DOHH2 (cell line): Measurements from ENCODE around the gene RABGEF1.

ENCODE experiments used
- H3F3A ChIP-seq: fragments of 200-600 bp; sonication (generic), shearing (Covaris generic); 2 replicates; pipeline ENCODE4 v1.6.0; 2016; ENCODE audit warnings: antibody characterized with exemption, mild to moderate bottlenecking; ENCODE audit not compliant: control insufficient read depth, insufficient read depth
- H3K27ac ChIP-seq: fragments of 200-600 bp; sonication (generic); 2 replicates; pipeline ENCODE4 v1.5.1; 2014; ENCODE audit warnings: low read depth, mild to moderate bottlenecking, low read length, moderate library complexity
- H3K27me3 ChIP-seq: fragments of 200-600 bp; sonication (generic); 2 replicates; pipeline ENCODE4 v1.6.1; 2014; ENCODE audit warnings: mild to moderate bottlenecking, low read length, mixed read lengths; ENCODE audit not compliant: control insufficient read depth
- H3K36me3 ChIP-seq: fragments of 200-600 bp; sonication (generic); 2 replicates; pipeline ENCODE4 v1.6.1; 2014; ENCODE audit warnings: mild to moderate bottlenecking, low read length, moderate library complexity, mixed read lengths; ENCODE audit not compliant: control insufficient read depth
- H3K4me1 ChIP-seq: fragments of 200-600 bp; sonication (generic); 2 replicates; pipeline ENCODE4 v1.6.1; 2014; ENCODE audit warnings: mild to moderate bottlenecking, low read length, mixed read lengths; ENCODE audit not compliant: control insufficient read depth
- H3K4me2 ChIP-seq: fragments of 200-600 bp; sonication (generic); 2 replicates; pipeline ENCODE4 v1.6.0; 2014; ENCODE audit warnings: mild to moderate bottlenecking, low read length, moderate library complexity
- H3K4me3 ChIP-seq: fragments of 200-600 bp; sonication (generic); 2 replicates; pipeline ENCODE4 v1.5.1; 2014; ENCODE audit warnings: mild to moderate bottlenecking, low read length, mixed read lengths
- H3K79me2 ChIP-seq: fragments of 200-600 bp; sonication (generic); 2 replicates; pipeline ENCODE4 v1.6.1; 2014; ENCODE audit warnings: mild to moderate bottlenecking, low read length, mixed read lengths; ENCODE audit not compliant: control insufficient read depth
- H3K9me2 ChIP-seq: fragments of 200-600 bp; sonication (generic); replicated peaks from 2 replicates; pipeline ENCODE4 v1.6.1; 2014; ENCODE audit warnings: mild to moderate bottlenecking, low read length, mixed read lengths; ENCODE audit not compliant: control insufficient read depth
- H3K9me3 ChIP-seq: fragments of 200-600 bp; sonication (generic); 2 replicates; pipeline ENCODE4 v1.6.1; 2014; ENCODE audit warnings: antibody characterized with exemption, low read length, mixed read lengths; ENCODE audit not compliant: control insufficient read depth, insufficient read depth
- H4K20me1 ChIP-seq: fragments of 200-600 bp; sonication (generic); 2 replicates; pipeline ENCODE4 v1.6.0; 2014; ENCODE audit warnings: low read depth, mild to moderate bottlenecking, antibody characterized with exemption, low read length, moderate library complexity; ENCODE audit not compliant: control insufficient read depth, insufficient read depth
- EZH2phosphoT487 ChIP-seq: fragments of 200-600 bp; sonication (generic); IDR thresholded peaks from 2 replicates; pipeline ENCODE4 v1.6.1; 2017; ENCODE audit warnings: borderline replicate concordance, mild to moderate bottlenecking, antibody characterized with exemption, low read length, moderate library complexity, mixed read lengths
- TF ChIP-seq, protein P1 (sequence below): fragments of 200-600 bp; sonication (generic); IDR thresholded peaks from one replicate; pipeline ENCODE4 v1.5.1; 2014; ENCODE audit warnings: antibody characterized with exemption, mild to moderate bottlenecking, low read depth, low read length; ENCODE audit not compliant: poor library complexity, severe bottlenecking

Gene RABGEF1

DNA sequence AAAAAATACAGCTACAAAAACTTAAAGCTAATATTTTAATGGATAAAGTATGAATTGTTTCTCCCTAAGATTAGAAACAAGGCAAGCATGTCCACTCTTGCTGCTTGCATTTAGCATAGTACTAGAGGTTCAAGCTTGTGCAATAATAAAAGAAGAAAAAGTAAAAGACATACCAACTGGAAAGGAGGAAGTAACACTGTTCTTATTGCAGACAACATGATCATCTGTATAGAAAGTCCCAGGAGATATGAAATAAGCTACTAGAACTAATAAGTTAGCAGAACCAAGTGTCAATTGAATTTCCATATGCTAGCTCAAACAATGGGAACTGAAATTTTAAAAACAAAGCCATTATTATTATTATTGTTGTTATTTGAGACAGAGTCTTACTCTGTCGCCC, 20.0 kb upstream of the RABGEF1 start:
- H3K9me2 ChIP-seq: no peaks in the 10 kb centered on the region
- H3K27ac ChIP-seq: no peak overlapping the region
- H3F3A ChIP-seq: peaks cover 4% of the 10 kb centered on the region; the same call in 1 of the 2 replicates
- peaks cover 14% of the 10 kb centered on the region for H3K4me1 ChIP-seq
- no peaks in the 10 kb centered on the region for H3K27me3 ChIP-seq
- TF ChIP-seq, protein P1, sequence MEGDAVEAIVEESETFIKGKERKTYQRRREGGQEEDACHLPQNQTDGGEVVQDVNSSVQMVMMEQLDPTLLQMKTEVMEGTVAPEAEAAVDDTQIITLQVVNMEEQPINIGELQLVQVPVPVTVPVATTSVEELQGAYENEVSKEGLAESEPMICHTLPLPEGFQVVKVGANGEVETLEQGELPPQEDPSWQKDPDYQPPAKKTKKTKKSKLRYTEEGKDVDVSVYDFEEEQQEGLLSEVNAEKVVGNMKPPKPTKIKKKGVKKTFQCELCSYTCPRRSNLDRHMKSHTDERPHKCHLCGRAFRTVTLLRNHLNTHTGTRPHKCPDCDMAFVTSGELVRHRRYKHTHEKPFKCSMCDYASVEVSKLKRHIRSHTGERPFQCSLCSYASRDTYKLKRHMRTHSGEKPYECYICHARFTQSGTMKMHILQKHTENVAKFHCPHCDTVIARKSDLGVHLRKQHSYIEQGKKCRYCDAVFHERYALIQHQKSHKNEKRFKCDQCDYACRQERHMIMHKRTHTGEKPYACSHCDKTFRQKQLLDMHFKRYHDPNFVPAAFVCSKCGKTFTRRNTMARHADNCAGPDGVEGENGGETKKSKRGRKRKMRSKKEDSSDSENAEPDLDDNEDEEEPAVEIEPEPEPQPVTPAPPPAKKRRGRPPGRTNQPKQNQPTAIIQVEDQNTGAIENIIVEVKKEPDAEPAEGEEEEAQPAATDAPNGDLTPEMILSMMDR: no peak
- peaks cover 12% of the 10 kb centered on the region; the same call in 1 of the 2 replicates for H3K9me3 ChIP-seq
- no peak overlapping the region for H3K4me3 ChIP-seq
- no peaks in the 10 kb centered on the region for H3K79me2 ChIP-seq
- H4K20me1 ChIP-seq: no peaks in the 10 kb centered on the region
- no peaks in the 10 kb centered on the region; the same call in 1 of the 2 replicates for H3K36me3 ChIP-seq
- H3K4me2 ChIP-seq: peak overlapping the region; percentile 29

DNA sequence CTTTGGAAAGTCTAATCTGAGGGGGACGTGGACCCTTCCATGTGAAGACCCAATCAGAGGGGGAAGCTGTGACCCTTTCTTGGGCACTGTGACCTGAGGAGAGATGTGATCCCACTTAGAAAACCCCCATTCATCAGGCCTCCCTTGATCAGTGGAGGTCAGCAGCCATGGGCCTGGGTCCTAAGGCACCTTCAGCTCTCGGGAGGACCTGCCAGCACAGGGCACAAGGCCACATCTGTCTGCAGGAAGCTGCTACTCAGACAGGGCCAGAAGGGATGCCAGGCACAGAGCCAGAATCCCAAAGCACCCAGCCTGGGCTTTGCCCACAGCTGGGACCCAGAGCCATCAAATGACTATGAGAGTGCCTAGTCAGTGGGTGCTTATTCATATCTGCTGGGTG, 14.7 kb upstream of the RABGEF1 start:
- Histone ChIP-seq H3K9me3 (peaks cover 16% of the 10 kb centered on the region; the same call in 1 of the 2 replicates), H3K9me2 (no peaks in the 10 kb centered on the region), H3K27ac (no peak overlapping the region), H3K27me3 (no peaks in the 10 kb centered on the region), H3F3A (no peaks in the 10 kb centered on the region), H3K4me3 (no peak overlapping the region), H3K79me2 (no peaks in the 10 kb centered on the region), H3K4me1 (peaks cover 2% of the 10 kb centered on the region), H3K36me3 (no peaks in the 10 kb centered on the region; the same call in 1 of the 2 replicates), H3K4me2 (no peak overlapping the region), H4K20me1 (no peaks in the 10 kb centered on the region)
- TF ChIP-seq, protein P1: no peak
- TF ChIP-seq EZH2phosphoT487: no peak

DNA sequence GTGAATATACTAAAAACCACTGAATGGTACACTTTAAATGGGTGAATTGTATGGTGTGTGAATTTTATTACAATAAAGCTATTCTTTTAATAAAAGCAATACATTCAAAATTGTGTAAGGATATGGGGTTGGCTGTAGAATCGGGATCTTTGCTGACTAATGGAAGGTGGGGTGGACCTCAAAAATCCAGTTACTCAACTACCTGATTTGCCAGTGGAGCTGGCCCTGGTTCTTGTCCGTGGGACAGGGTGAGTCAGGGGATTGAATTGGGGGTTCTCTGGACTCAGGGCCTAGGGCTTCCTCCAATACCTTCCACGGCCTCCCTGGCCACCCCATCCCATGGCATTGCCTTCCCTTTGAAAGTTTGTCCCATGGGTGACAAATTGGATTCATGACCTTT, 13.5 kb upstream of the RABGEF1 start:
- no peak overlapping the region for H3K4me3 ChIP-seq
- TF ChIP-seq, protein P1: no peak
- TF ChIP-seq EZH2phosphoT487: no peak
- no peak overlapping the region for H3K4me2 ChIP-seq
- H3K36me3 ChIP-seq: no peaks in the 10 kb centered on the region; the same call in 1 of the 2 replicates
- no peaks in the 10 kb centered on the region for H3K4me1 ChIP-seq
- H3K9me2 ChIP-seq: no peaks in the 10 kb centered on the region
- H3K27ac ChIP-seq: no peak overlapping the region
- no peaks in the 10 kb centered on the region for H3K79me2 ChIP-seq
- H3K27me3 ChIP-seq: no peaks in the 10 kb centered on the region
- H3K9me3 ChIP-seq: peaks cover 16% of the 10 kb centered on the region; the same call in 1 of the 2 replicates
- H4K20me1 ChIP-seq: no peaks in the 10 kb centered on the region
- no peaks in the 10 kb centered on the region for H3F3A ChIP-seq
